OCI-LY7 (cell line): ENCODE results near the gene DDAH1. TPM values are rescaled to one million over a fixed set of nuclear protein-coding genes. Genes with fewer than 3 reads are reported as not detected.

Experiments used
- BruUV-seq: library from RNA; stranded (reverse); fragments of 400-500 nt; replicated peaks from 2 replicates; lab custom pipeline; 2021; lab: Mats Ljungman, UMichigan
- CTCF ChIA-PET: fragments of 300-600 bp; sonication (Branson Sonifier 250); formaldehyde crosslinking; loops from one replicate; lab custom pipeline; 2022; ENCODE audit warnings: antibody characterized with exemption; ENCODE audit not compliant: unreplicated experiment; lab: Charles Lee
- POLR2A ChIA-PET: fragments of 300-600 bp; sonication (Branson Sonifier 250); formaldehyde crosslinking; loops from one replicate; lab custom pipeline; 2022; ENCODE audit warnings: antibody characterized with exemption; lab: Charles Lee
- DNase-seq: peaks from one replicate; pipeline ENCODE4 v3.0.0-alpha.2; 2015; ENCODE audit warnings: low spot score
- H2AFZ ChIP-seq: fragments of 200-600 bp; sonication (generic), shearing (Covaris generic); 2 replicates; pipeline ENCODE4 v1.6.1; 2014; ENCODE audit warnings: mild to moderate bottlenecking, antibody characterized with exemption, low read length, moderate library complexity
- H3K27ac ChIP-seq: fragments of 200-600 bp; sonication (generic); 2 replicates; pipeline ENCODE4 v1.5.1; 2014; ENCODE audit warnings: mixed run types, low read depth, mild to moderate bottlenecking, moderate library complexity, low read length, inconsistent platforms; ENCODE audit not compliant: poor library complexity, severe bottlenecking
- H3K36me3 ChIP-seq: fragments of 200-600 bp; sonication (generic); 2 replicates; pipeline ENCODE4 v1.6.1; 2014; ENCODE audit warnings: mild to moderate bottlenecking, antibody characterized with exemption, low read length, moderate library complexity, mixed read lengths; ENCODE audit not compliant: insufficient read depth
- H3K4me1 ChIP-seq: fragments of 200-600 bp; sonication (generic); 2 replicates; pipeline ENCODE4 v1.5.1; 2014; ENCODE audit warnings: mild to moderate bottlenecking, low read length; ENCODE audit not compliant: insufficient read depth, poor library complexity, severe bottlenecking
- H3K4me2 ChIP-seq: fragments of 200-600 bp; sonication (generic); 2 replicates; pipeline ENCODE4 v1.6.1; 2014; ENCODE audit warnings: mild to moderate bottlenecking, low read length
- H3K4me3 ChIP-seq: fragments of 200-600 bp; sonication (generic); 2 replicates; pipeline ENCODE4 v1.5.1; 2014; ENCODE audit warnings: mild to moderate bottlenecking, low read depth, low read length; ENCODE audit not compliant: poor library complexity, severe bottlenecking
- H3K79me2 ChIP-seq: fragments of 200-600 bp; sonication (generic); 2 replicates; pipeline ENCODE4 v1.6.1; 2016; ENCODE audit warnings: low read depth, mild to moderate bottlenecking, low read length, moderate library complexity, mixed read lengths; ENCODE audit not compliant: insufficient read depth
- H3K9me2 ChIP-seq: fragments of 200-600 bp; sonication (generic); 2 replicates; pipeline ENCODE4 v1.6.1; 2016; ENCODE audit warnings: mild to moderate bottlenecking, low read length, mixed read lengths; ENCODE audit not compliant: insufficient read depth
- H3K9me3 ChIP-seq: fragments of 200-600 bp; sonication (generic); 2 replicates; pipeline ENCODE4 v1.6.1; 2014; ENCODE audit warnings: mild to moderate bottlenecking, mixed run types, low read length, mixed read lengths
- H4K20me1 ChIP-seq: fragments of 200-600 bp; sonication (generic); 2 replicates; pipeline ENCODE4 v1.6.1; 2014; ENCODE audit warnings: mild to moderate bottlenecking, antibody characterized with exemption, low read length, moderate library complexity, mixed read lengths; ENCODE audit not compliant: insufficient read depth
- CTCF ChIP-seq: fragments of 200-600 bp; sonication (generic); conservative IDR thresholded peaks from 2 replicates; pipeline ENCODE4 v1.5.1; 2014; ENCODE audit warnings: mild to moderate bottlenecking, antibody characterized with exemption, low read length, moderate library complexity, mixed read lengths
- EZH2phosphoT487 ChIP-seq: fragments of 200-600 bp; sonication (generic); IDR thresholded peaks from 2 replicates; pipeline ENCODE4 v1.6.1; 2018; ENCODE audit warnings: low read depth, borderline replicate concordance, mild to moderate bottlenecking, mixed run types, antibody characterized with exemption, low read length, moderate library complexity, mixed read lengths
- intact Hi-C: fragments of 100-400 bp; cut with micrococcal nuclease; formaldehyde crosslinking; loops from one replicate; pipeline ENCODE4 v1.10.0; 2022; ENCODE audit not compliant: unreplicated experiment
- total RNA-seq, 2 experiments: library from RNA; depleted of rRNA in 1 of 2; stranded (reverse); fragments of >200 nt in 1 of 2; shearing (Covaris generic) in 1 of 2; gene quantifications; 2 replicates each; pipeline ENCODE4 v1.2.3, GENCODE V29; 2014 to 2022

DDAH1 gene
- total RNA-seq, 2 experiments from 2014 or later, result not detected

- intact Hi-C loops, result no loop called here
- no peaks in the 10 kb centered on the region for H3K9me3 ChIP-seq
- no peaks in the 10 kb centered on the region for H3K4me1 ChIP-seq
- H3K79me2 ChIP-seq, result no peaks in the 10 kb centered on the region
- no peaks in the 10 kb centered on the region for H4K20me1 ChIP-seq
- no peaks in the 10 kb centered on the region for H3K36me3 ChIP-seq
- H3K4me3 ChIP-seq, result no peak overlapping the region
- ChIA-PET CTCF (no interaction called here), POLR2A (interaction anchor here (1.1 kb wide), 1 partner anchor 9 kb away, joined by 3 read pairs; no protein-coding TSS in a partner anchor)
- H3K27ac ChIP-seq, result no peak overlapping the region
- no peaks in the 10 kb centered on the region for H3K9me2 ChIP-seq
- BruUV-seq, result no TSS peak
- H2AFZ ChIP-seq, result no peak overlapping the region
- TF ChIP-seq CTCF (no peak), EZH2phosphoT487 (no peak)
- DNase-seq, result no peak
- no peak overlapping the region for H3K4me2 ChIP-seq
Measured at GRCh38 chr1:85397490-85398032, 67.4 kb downstream of the DDAH1 start.

DNA sequence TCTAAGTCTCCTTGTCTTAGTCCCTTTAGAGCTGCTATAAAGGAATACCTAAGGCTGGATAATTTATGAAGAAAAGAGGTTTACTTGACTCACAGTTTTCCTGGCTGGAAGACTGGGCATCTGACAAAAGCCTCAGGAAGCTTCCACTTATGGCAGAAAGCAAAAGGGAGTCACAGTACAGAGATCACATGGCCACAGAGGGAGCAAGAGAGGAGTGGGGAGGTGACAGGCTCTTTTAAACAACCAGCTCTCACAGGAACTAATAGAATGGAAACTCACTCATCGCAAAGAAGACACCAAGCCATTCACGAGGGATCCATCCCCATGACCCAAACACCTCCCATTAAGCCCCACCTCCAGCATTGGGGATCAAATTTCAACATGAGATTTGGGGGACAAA is 68.8 kb downstream of the DDAH1 start:
- Histone ChIP-seq H3K27ac (no peak overlapping the region), H2AFZ (no peak overlapping the region), H3K79me2 (no peaks in the 10 kb centered on the region), H3K9me2 (no peaks in the 10 kb centered on the region), H3K4me1 (no peaks in the 10 kb centered on the region), H3K4me2 (no peak overlapping the region), H3K9me3 (no peaks in the 10 kb centered on the region), H3K36me3 (no peaks in the 10 kb centered on the region), H4K20me1 (no peaks in the 10 kb centered on the region), H3K4me3 (no peak overlapping the region)
- TF ChIP-seq CTCF (no peak), EZH2phosphoT487 (no peak)
- ChIA-PET CTCF (no interaction called here), POLR2A (interaction anchor here (0.6 to 0.7 kb wide), 4 partner anchors 11 to 197 kb away, joined by 3 to 6 read pairs (median 4); no protein-coding TSS in a partner anchor)
- intact Hi-C loops, result no loop called here
- no peak for DNase-seq
- no TSS peak for BruUV-seq

- Histone ChIP-seq H3K36me3 (no peaks in the 10 kb centered on the region), H3K4me3 (no peak overlapping the region), H3K9me3 (no peaks in the 10 kb centered on the region), H3K4me2 (no peak overlapping the region), H2AFZ (no peak overlapping the region), H3K9me2 (no peaks in the 10 kb centered on the region), H3K4me1 (no peaks in the 10 kb centered on the region), H3K27ac (no peak overlapping the region), H3K79me2 (no peaks in the 10 kb centered on the region), H4K20me1 (no peaks in the 10 kb centered on the region)
- DNase-seq, result no peak
- no TSS peak for BruUV-seq
- TF ChIP-seq CTCF (no peak), EZH2phosphoT487 (no peak)
- intact Hi-C loops, result no loop called here
- CTCF ChIA-PET, result no interaction called here
- POLR2A ChIA-PET, result no interaction called here
Measured at GRCh38 chr1:85394130-85394529, 70.8 kb downstream of the DDAH1 start.
